ENCODE data around the gene ETDC.
"Not testable (repeated sequence)": the region's sequence is repeated elsewhere in the genome, so short reads cannot be mapped to it uniquely, and the experiment has no call there.

The ETDC gene

GRCh38 chrX:135309430-135309923 is at the start of gene ETDC:
Gene ETDC, plus strand, starts transcription at chrX:135309480. Its CDS starts 0 bp downstream, at chrX:135309480.
- no peak for DNase-seq

GRCh38 chrX:135260976-135261375 is 48.3 kb upstream of the ETDC start:
- DNase-seq, result not testable (repeated sequence)

DNA sequence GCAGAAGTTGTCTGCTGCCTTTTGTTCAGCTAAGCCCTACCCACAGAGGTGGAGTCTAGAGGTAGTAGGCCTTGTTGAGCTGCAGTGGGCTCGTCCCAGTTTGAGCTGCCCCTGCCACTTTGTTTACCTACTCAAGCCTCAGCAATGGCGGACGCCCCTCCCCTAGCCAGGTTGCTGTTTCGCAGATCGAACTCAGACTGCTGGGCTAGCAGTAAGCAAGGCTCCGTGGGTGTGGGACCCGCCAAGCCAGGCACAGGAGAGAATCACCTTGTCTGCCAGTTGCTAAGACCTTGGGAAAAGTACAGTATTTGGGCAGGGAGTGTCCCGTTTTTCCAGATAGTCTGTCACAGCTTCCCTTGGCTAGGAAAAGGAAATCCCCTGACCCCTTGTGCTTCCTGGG is 45.9 kb upstream of the ETDC start:
- not testable (repeated sequence) for DNase-seq

DNA sequence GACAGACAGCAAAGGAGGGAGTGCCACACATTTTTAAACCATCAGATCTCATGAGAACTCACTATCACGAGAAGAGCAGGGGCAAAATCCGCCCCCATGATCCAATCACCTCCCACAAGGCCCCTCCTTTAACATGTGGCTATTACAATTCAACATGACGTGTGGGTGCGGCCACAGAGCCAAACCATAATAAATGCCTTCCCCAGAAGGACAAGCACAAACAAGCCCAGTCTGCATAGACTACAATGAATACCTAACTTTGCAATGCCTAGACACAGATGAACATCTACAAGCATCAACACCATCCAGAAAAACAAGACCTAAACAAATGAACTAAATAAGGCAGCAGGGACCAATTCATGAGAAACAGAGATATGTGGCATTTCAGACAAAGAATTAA is 45.1 kb upstream of the ETDC start:
- no peak for DNase-seq

DNA sequence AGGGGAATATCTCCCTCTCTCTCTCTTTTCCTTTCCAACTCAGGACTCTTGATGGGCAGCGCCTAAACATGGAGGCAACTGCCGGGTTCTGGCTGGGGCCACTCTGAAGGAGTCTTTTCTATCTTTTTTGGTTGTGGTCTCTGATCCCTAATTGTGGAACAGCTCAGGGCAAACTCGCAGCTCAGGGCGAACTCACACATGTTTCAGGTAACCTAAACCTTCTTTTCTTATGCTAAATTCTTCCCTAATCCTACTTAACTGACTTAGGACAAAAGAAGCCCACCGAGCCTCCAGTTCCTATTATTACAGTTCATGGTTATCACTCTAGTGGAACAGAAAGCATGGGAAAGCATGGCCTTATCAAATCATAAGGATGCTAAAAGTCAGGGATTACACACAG is 36.1 kb upstream of the ETDC start:
- no peak for DNase-seq

DNA sequence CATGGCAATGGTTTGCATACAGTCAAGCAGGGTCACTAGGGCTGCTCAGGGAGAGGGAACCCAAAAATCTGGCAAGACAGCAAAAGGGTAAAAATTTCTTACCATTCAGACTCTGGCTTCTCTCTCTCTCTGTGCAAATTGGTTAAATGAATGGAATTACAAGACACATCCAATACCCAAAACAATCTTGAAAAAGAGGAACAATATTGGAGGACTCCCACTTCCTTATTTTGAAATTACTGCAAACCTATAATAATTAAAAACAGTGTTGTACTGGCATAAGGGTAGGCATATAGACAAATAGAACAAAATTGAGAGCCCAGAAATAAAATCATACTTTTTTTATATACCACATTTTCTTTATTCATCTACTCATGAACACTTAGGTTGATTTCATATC is 33.3 kb upstream of the ETDC start:
- DNase-seq, result no peak

GRCh38 chrX:135287266-135287823 is 21.9 kb upstream of the ETDC start:
- no peak for DNase-seq

DNA sequence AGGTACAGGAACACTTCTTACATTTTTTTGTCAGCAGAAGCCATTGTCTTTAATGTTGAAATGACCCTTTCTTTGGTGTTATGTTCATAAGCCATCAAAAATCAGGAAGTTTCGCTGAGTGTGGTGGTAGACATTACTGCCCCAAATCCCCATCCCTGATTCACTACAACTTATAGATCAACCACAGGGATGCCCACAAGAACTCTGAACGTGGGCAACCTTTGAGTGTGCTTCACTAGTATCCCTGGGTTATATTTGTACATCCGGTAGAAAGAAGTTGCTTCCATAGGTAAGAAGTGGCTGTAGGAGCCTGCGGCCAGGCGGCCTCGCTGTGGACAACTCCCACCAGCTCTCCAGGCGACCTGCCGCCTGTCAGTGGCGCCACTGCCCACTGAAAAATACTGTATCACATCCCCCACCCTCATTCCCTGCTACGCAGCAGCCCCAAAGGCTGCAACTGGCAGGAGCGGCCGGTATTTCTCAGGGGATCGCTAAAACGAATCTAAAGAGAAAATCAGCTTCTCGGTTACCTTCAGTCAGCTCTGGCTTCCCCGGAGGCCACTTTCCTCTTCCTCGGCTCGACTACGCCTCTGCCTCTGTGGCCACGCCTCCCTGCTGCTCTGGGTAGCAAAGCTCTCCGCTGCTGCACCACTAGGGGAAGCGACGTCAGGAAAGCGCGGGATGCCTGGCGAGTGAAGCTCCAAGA is 13.9 kb upstream of the ETDC start:
- DNase-seq, result peak; percentile 70

GRCh38 chrX:135295944-135296305 is 13.4 kb upstream of the ETDC start:
- DNase-seq, result no peak

- DNase-seq, result no peak
These were observed 6.9 kb upstream of the ETDC start for GRCh38 chrX:135302269-135302873.

DNA sequence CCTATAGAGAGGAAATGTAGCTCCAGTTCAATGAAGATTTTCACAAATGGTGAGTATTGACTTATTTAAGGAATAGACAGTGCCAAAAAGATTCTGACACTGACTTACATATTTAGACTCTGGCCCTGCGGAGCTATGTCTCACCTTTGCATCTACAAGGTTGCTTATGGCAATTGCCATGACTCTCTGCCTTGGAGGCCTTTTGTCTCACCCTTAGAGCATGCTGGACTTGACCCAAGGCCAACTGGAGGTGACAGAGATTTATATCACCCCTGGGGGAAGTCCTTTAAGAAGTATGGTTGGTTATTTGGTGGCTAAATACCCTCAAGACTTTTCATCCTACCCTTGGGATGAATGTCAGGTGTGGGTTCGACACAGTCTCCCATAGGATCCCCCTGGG is 4.5 kb upstream of the ETDC start:
- DNase-seq, result no peak

DNA sequence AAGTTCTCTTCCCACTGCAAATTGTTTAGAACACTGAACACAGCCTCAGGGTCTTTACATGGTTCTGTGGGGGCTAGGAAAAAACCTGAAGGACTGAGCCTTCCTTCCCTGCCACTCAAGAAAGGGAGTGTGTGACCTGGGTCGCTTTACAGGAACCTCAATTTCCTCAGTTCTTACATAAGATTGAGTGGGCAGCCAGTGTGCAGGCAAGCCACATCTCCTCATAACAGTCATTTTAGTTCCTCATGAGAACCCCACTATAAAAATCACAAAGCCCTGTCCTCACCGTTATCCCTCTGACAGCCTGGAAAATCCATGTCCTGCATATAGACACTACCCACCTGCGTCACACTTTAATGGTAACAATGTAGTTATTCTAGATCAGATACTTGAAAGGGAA is 2.1 kb upstream of the ETDC start:
- no peak for DNase-seq

DNA sequence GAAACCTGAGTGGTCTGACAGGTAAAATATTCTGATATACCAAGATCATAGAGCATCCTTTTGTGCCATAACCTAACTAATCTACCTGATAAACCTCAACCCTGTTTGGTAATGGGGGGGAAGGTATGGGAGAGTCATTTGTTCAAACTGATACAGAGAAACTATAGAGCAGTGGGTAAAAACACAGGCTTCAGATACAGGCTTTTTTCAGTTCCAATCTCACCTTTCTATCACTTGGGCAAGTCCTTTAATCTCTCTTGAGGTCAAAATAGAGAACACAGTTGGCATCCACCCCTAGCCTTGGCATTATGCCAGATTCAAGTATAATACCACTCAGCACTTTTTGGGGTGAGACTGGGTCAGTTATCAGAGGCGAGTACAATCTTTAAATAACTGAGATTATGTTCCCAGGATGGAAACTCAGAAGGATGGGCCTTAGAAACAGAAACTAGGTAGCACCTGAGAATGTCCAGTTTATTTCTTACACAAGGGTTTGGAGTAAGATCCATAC is 880 bp upstream of the ETDC start:
- no peak for DNase-seq

GRCh38 chrX:135315864-135316263 is 6.6 kb downstream of the ETDC start:
- DNase-seq, result no peak

DNA sequence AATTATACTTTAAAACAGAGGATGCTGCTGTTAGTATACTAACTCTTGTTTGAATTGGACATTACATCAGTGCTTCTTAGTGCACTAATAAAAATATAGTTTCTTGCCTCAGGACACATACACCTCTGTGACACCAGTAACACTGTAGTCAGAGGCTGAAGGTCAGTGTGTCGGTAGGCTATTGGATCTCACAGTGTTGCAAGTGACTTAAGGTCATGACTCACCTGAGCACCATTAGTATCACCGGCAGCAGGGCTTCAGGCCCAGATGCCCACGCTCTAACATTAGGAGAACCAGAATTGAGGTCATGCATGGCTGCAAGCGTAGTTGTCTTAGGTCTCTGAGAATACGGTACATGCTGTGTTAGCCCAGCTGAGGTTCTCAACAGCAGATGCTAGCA is 15.2 kb downstream of the ETDC start:
- DNase-seq, result no peak

DNA sequence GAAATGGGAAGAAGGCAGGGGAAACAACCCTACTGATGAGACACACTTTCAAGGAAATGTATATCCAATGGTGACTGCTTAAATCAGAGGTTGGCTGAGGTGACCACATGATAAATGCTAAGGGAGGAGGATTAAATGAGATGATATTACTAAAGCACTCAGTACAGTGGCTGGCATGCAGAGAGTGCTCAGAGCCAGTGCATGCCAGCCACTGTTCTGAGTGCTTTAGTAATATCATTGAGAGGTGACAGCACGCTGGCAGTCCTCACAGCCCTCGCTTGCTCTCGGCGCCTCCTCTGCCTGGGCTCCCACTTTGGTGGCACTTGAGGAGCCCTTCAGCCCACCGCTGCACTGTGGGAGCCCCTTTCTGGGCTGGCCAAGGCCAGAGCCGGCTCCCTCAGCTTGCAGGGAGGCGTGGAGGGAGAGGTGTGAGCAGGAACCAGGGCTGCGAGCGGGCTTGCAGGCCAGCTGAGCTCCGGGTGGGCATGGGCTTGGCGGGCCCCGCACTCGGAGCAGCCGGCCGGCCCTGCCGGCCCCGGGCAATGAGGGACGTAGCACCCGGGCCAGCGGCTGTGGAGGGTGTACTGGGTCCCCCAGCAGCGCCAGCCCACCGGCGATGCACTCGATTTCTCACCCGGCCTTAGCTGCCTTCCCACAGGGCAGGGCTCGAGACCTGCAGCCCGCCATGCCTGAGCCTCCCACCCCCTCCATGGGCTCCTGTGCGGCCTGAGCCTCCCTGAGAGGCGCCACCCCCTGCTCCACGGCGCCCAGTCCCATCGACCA is 15.9 kb downstream of the ETDC start:
- not testable (repeated sequence) for DNase-seq

DNA sequence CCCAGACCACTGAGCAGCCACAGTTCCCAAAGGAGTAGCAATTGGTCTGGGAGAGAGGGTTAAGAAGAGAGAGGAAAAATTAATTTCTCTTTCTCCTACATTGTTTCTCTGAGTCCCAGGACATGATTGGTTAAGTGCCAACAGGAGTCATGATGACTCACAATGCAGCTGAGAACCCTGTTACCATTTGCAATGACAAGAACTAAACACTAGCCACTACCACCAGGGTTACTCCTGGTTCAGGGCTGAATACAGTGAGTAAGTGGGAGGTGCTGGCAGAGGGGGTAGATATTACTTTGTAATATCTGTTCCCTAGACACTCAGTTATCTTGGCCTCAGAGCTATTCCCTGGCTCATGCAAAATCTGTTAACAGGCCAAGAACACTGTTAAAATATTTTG is 18.0 kb downstream of the ETDC start:
- DNase-seq, result no peak

GRCh38 chrX:135328421-135329005 is 19.2 kb downstream of the ETDC start:
- DNase-seq, result no peak

GRCh38 chrX:135330706-135331105 is 21.4 kb downstream of the ETDC start:
- DNase-seq, result no peak

- no peak for DNase-seq
These were observed 22.2 kb downstream of the ETDC start for GRCh38 chrX:135331525-135331924.

DNA sequence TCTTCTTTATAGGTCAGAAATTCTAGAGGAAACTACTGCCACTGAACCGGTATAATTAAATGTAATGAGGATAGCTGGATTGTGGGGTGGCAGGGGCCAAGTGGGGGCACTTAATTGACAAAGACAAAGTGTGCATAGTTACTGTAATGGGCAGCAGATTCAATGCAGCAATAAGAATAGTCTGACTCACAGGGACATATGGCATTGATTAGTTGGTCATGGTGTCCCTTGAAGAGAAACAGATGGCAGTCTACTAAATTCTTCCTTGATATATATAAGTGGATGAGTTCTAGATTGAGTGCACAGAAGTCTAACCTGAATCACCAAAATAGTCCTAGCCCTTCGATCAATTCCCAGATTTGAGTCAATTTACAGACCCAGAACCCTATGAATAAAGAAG is 31.6 kb downstream of the ETDC start:
- DNase-seq, result no peak

- no peak for DNase-seq
These were observed 35.9 kb downstream of the ETDC start for GRCh38 chrX:135345107-135345589.

DNA sequence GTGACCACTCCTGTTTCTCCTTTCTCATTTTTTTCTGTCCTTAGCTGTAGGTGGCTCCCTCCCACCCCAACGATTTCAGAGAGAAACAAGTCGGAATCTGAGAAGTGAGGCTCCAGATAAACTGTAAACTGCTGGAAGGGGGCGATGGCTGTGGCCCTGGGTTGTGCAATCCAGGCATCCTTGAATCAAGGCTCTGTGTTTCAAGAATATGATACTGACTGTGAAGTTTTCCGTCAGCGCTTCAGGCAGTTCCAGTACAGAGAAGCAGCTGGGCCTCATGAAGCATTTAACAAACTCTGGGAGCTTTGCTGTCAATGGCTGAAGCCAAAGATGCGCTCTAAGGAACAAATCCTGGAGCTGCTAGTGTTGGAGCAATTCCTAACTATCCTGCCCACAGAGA is 37.7 kb downstream of the ETDC start:
- DNase-seq, result no peak

All from activated naive CD4-positive, alpha-beta T cell treated with Interleukin-2 at 50 U/mL for 16 hours (primary cell).